Body of pancreas (tissue), 4 donors: Measurements from ENCODE around the gene CCDC30.

ENCODE experiments used
- POLR2A ChIP-seq, 3 donors: fragments of 450-650 bp; IDR thresholded peaks; one replicate each; pipeline ENCODE4 v1.6.1; 2016; ENCODE audit warnings: antibody characterized with exemption in 3 of 3, mild to moderate bottlenecking in 2 of 3
- TF ChIP-seq, protein P1 (sequence below), 7 experiments: fragments of 450-650 bp in 4 of 7; fragments of 200-600 bp in 3 of 7; sonication (generic) in 3 of 7; IDR thresholded peaks; one replicate each; pipeline ENCODE4 v1.5.1; 2016 to 2019; ENCODE audit warnings: antibody characterized with exemption in 7 of 7

DNA sequence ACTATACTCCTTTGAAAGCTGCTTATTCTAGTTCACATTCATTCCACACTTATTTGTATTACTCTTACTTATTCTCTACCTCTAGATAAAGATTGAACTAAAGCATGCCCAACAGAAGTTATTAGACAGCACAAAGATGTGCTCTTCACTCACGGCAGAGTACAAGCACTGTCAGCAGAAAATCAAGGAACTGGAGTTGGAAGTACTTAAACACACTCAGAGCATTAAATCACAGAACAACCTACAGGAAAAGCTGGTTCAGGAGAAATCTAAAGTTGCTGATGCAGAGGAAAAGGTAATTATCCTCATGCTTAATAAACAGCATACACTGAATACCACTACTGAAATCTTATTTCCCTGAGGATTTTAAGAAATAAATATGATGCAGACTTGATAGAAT lies 113.8 kb downstream of the CCDC30 start:
- TF ChIP-seq, protein P1, sequence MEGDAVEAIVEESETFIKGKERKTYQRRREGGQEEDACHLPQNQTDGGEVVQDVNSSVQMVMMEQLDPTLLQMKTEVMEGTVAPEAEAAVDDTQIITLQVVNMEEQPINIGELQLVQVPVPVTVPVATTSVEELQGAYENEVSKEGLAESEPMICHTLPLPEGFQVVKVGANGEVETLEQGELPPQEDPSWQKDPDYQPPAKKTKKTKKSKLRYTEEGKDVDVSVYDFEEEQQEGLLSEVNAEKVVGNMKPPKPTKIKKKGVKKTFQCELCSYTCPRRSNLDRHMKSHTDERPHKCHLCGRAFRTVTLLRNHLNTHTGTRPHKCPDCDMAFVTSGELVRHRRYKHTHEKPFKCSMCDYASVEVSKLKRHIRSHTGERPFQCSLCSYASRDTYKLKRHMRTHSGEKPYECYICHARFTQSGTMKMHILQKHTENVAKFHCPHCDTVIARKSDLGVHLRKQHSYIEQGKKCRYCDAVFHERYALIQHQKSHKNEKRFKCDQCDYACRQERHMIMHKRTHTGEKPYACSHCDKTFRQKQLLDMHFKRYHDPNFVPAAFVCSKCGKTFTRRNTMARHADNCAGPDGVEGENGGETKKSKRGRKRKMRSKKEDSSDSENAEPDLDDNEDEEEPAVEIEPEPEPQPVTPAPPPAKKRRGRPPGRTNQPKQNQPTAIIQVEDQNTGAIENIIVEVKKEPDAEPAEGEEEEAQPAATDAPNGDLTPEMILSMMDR (IDR thresholded peaks at IDR 0.05), result no peak
- no peak for TF ChIP-seq POLR2A (IDR thresholded peaks at IDR 0.05)
